Ascending aorta (tissue), 2 donors: ENCODE results near the gene MARK2. TPM values are rescaled to one million over a fixed set of nuclear protein-coding genes. Genes with fewer than 3 reads are reported as not detected.

ENCODE experiments used
- DNase-seq, 2 donors: peaks; one replicate each; pipeline ENCODE4 v3.0.0-alpha.2; 2019; ENCODE audit warnings: low spot score in 2 of 2
- H3K27ac ChIP-seq, 2 donors: fragments of 200-600 bp; sonication (generic); one replicate each; pipeline ENCODE4 v1.5.1; 2016 to 2017; ENCODE audit warnings: mild to moderate bottlenecking in 1 of 2
- H3K27me3 ChIP-seq: fragments of 200-600 bp; sonication (generic); one replicate; pipeline ENCODE4 v1.5.1; 2017
- H3K36me3 ChIP-seq, 2 donors: fragments of 200-600 bp; sonication (generic); one replicate each; pipeline ENCODE4 v1.5.1; 2016
- H3K4me1 ChIP-seq, 2 donors: fragments of 200-600 bp; sonication (generic); one replicate each; pipeline ENCODE4 v1.5.1; 2016 to 2017; ENCODE audit warnings: mild to moderate bottlenecking in 1 of 2
- H3K4me3 ChIP-seq, 2 donors: fragments of 200-600 bp; sonication (generic); one replicate each; pipeline ENCODE4 v1.5.1; 2016 to 2017; ENCODE audit warnings: mild to moderate bottlenecking in 1 of 2
- H3K9me3 ChIP-seq, 2 donors: fragments of 200-600 bp; sonication (generic); one replicate each; pipeline ENCODE4 v1.5.1; 2016
- CTCF ChIP-seq, 3 experiments: fragments of 200-600 bp in 2 of 3; fragments of 450-650 bp in 1 of 3; sonication (generic) in 2 of 3; IDR thresholded peaks; one replicate each; pipeline ENCODE4 v1.5.1; 2016 to 2019; ENCODE audit warnings: antibody characterized with exemption in 3 of 3, mild to moderate bottlenecking in 1 of 3, moderate library complexity in 1 of 3
- intact Hi-C: fragments of 100-400 bp; cut with DNase I; formaldehyde crosslinking; loops from one replicate; pipeline ENCODE4 v1.15.1; 2023
- total RNA-seq: library from RNA; depleted of rRNA; stranded (reverse); fragments of >200 nt; gene quantifications from one replicate; pipeline ENCODE4 v1.1.0, GENCODE V29; 2016

MARK2 gene
- total RNA-seq, 1 donor from 2014 or later = 45.7 TPM

- no peak for TF ChIP-seq CTCF (IDR thresholded peaks at IDR 0.05)
- H3K4me3 ChIP-seq = peak within 1 kb of the TSS; percentile 63 to 67
- intact Hi-C loops = loop anchor here (1.0 kb wide), 1 partner anchor 28 kb away; no protein-coding TSS in a partner anchor
- H3K9me3 ChIP-seq = no peaks in the 10 kb centered on the region
- peak in 1 of 2 donors; percentile 85 for DNase-seq
- peak within 1 kb of the TSS; percentile 90 to 92 for H3K27ac ChIP-seq
- H3K4me1 ChIP-seq = peaks cover 23 to 41% of the 10 kb centered on the region in 2 donors
- no peaks in the 10 kb centered on the region for H3K36me3 ChIP-seq
- no peaks in the 10 kb centered on the region for H3K27me3 ChIP-seq
These were observed 78.2 kb downstream of the MARK2 start, which contains the start of gene RCOR2 for GRCh38 chr11:63916837-63917691. TSS of gene RCOR2 (minus strand) at chr11:63917164. CDS start at chr11:63916456, 708 bp downstream.

- DNase-seq = peak; percentile 50 to 86
- peaks cover 23 to 41% of the 10 kb centered on the region in 2 donors for H3K4me1 ChIP-seq
These were observed 79.0 kb downstream of the MARK2 start for GRCh38 chr11:63917692-63918506.

GRCh38 chr11:63918507-63919191 is 79.7 kb downstream of the MARK2 start:
- H3K4me1 ChIP-seq = peaks cover 23 to 41% of the 10 kb centered on the region in 2 donors
- intact Hi-C loops = loop anchor here (1.0 to 2.0 kb wide), 2 partner anchors 20 to 46 kb away; no protein-coding TSS in a partner anchor
- H3K9me3 ChIP-seq = no peaks in the 10 kb centered on the region
- H3K27ac ChIP-seq = peak overlapping the region; percentile 90 to 92
- no peak for TF ChIP-seq CTCF (IDR thresholded peaks at IDR 0.05)
- no peaks in the 10 kb centered on the region for H3K36me3 ChIP-seq
- H3K27me3 ChIP-seq = no peaks in the 10 kb centered on the region
- no peak for DNase-seq
- peak overlapping the region; percentile 63 to 67 for H3K4me3 ChIP-seq

More at GRCh38 chr11:63917692-63918506, 79.0 kb downstream of the MARK2 start:
- Histone ChIP-seq H3K4me3 (peak overlapping the region; percentile 63 to 67), H3K27me3 (no peaks in the 10 kb centered on the region), H3K36me3 (no peaks in the 10 kb centered on the region), H3K9me3 (no peaks in the 10 kb centered on the region), H3K27ac (peak overlapping the region; percentile 90 to 92)
- intact Hi-C loops = loop anchor here (1.0 to 2.0 kb wide), 3 partner anchors 20 to 45 kb away; no protein-coding TSS in a partner anchor
- no peak for TF ChIP-seq CTCF (IDR thresholded peaks at IDR 0.05)

GRCh38 chr11:63919267-63920125 is 80.6 kb downstream of the MARK2 start:
- Histone ChIP-seq H3K9me3 (no peaks in the 10 kb centered on the region), H3K27ac (peak overlapping the region; percentile 90 to 92), H3K4me3 (peak overlapping the region; percentile 7 to 67), H3K4me1 (peaks cover 23 to 41% of the 10 kb centered on the region in 2 donors), H3K36me3 (no peaks in the 10 kb centered on the region), H3K27me3 (no peaks in the 10 kb centered on the region)
- intact Hi-C loops = loop anchor here (1.0 to 2.0 kb wide), 2 partner anchors 47 to 81 kb away; no protein-coding TSS in a partner anchor
- no peak for TF ChIP-seq CTCF (IDR thresholded peaks at IDR 0.05)
- DNase-seq = no peak
